H9 (cell line): ENCODE results near the gene CDH3. TPM values are rescaled to one million over a fixed set of nuclear protein-coding genes. Genes with fewer than 3 reads are reported as not detected.

Experiments used
- DNase-seq: peaks from one replicate; pipeline ENCODE4 v3.0.0-alpha.2; 2017
- H2AFZ ChIP-seq: one replicate; pipeline ENCODE4 v1.6.1; 2013; ENCODE audit warnings: mild to moderate bottlenecking, low read length, control low read depth, moderate library complexity
- H2AK5ac ChIP-seq: 2 replicates; pipeline ENCODE4 v1.6.1; 2013; ENCODE audit warnings: low read length, control low read depth, mixed read lengths; ENCODE audit not compliant: insufficient read length
- H2BK120ac ChIP-seq: one replicate; pipeline ENCODE4 v1.6.1; 2013; ENCODE audit warnings: low read depth, mild to moderate bottlenecking, low read length, control low read depth, inconsistent platforms; ENCODE audit not compliant: poor library complexity, severe bottlenecking
- H2BK12ac ChIP-seq: 2 replicates; pipeline ENCODE4 v1.6.1; 2013; ENCODE audit warnings: low read length, control low read depth, mixed read lengths, low read depth; ENCODE audit not compliant: insufficient read length
- H2BK15ac ChIP-seq: 2 replicates; pipeline ENCODE4 v1.6.1; 2013; ENCODE audit warnings: low read depth, low read length, control low read depth
- H2BK20ac ChIP-seq: one replicate; pipeline ENCODE4 v1.6.1; 2013; ENCODE audit warnings: low read depth, mild to moderate bottlenecking, low read length, control low read depth, inconsistent platforms; ENCODE audit not compliant: poor library complexity, severe bottlenecking
- H2BK5ac ChIP-seq: 2 replicates; pipeline ENCODE4 v1.6.1; 2013; ENCODE audit warnings: low read length, control low read depth, mixed read lengths; ENCODE audit not compliant: insufficient read length
- H3K14ac ChIP-seq: 2 replicates; pipeline ENCODE4 v1.6.1; 2013; ENCODE audit warnings: low read length, control low read depth; ENCODE audit not compliant: insufficient read depth
- H3K18ac ChIP-seq: 2 replicates; pipeline ENCODE4 v1.6.1; 2013; ENCODE audit warnings: low read depth, mild to moderate bottlenecking, mixed read lengths, low read length, control low read depth; ENCODE audit not compliant: insufficient read length
- H3K23ac ChIP-seq: 2 replicates; pipeline ENCODE4 v1.6.1; 2013; ENCODE audit warnings: low read length, control low read depth, mixed read lengths, low read depth; ENCODE audit not compliant: insufficient read length
- H3K23me2 ChIP-seq: 2 replicates; pipeline ENCODE4 v1.6.1; 2013; ENCODE audit warnings: low read depth, mild to moderate bottlenecking, mixed read lengths, low read length, control low read depth; ENCODE audit not compliant: insufficient read length, poor library complexity, severe bottlenecking
- H3K27ac ChIP-seq: 2 replicates; pipeline ENCODE4 v1.5.1; 2013; ENCODE audit warnings: low read length, control low read depth, mixed read lengths, low read depth; ENCODE audit not compliant: insufficient read length
- H3K27me3 ChIP-seq: 2 replicates; pipeline ENCODE4 v1.6.1; 2013; ENCODE audit warnings: low read length, control low read depth, inconsistent platforms; ENCODE audit not compliant: insufficient read depth
- H3K4ac ChIP-seq: 2 replicates; pipeline ENCODE4 v1.6.1; 2013; ENCODE audit warnings: low read depth, mild to moderate bottlenecking, control low read depth, inconsistent platforms, low read length, moderate library complexity
- H3K4me1 ChIP-seq: 2 replicates; pipeline ENCODE4 v1.6.1; 2013; ENCODE audit warnings: low read length, control low read depth, inconsistent platforms; ENCODE audit not compliant: insufficient read depth
- H3K4me2 ChIP-seq: 2 replicates; pipeline ENCODE4 v1.6.1; 2013; ENCODE audit warnings: low read length, control low read depth, mixed read lengths; ENCODE audit not compliant: insufficient read length, insufficient read depth
- H3K56ac ChIP-seq: 2 replicates; pipeline ENCODE4 v1.6.1; 2013; ENCODE audit warnings: low read depth, mild to moderate bottlenecking, mixed read lengths, low read length, control low read depth; ENCODE audit not compliant: insufficient read length
- H3K79me1 ChIP-seq: 2 replicates; pipeline ENCODE4 v1.6.1; 2013; ENCODE audit warnings: low read depth, mild to moderate bottlenecking, moderate library complexity, low read length, control low read depth, inconsistent platforms; ENCODE audit not compliant: insufficient read depth, poor library complexity, severe bottlenecking
- H3K79me2 ChIP-seq: 2 replicates; pipeline ENCODE4 v1.6.1; 2013; ENCODE audit warnings: low read length, control low read depth, inconsistent platforms; ENCODE audit not compliant: insufficient read depth
- H3K9ac ChIP-seq: 2 replicates; pipeline ENCODE4 v1.6.1; 2013; ENCODE audit warnings: low read length, control low read depth, mixed read lengths; ENCODE audit not compliant: insufficient read length; ENCODE audit errors: extremely low read depth
- H3K9me3 ChIP-seq: one replicate; pipeline ENCODE4 v1.6.1; 2013; ENCODE audit warnings: low read depth, low read length, inconsistent platforms; ENCODE audit not compliant: control insufficient read depth
- H3T11ph ChIP-seq: one replicate; pipeline ENCODE4 v1.6.1; 2013; ENCODE audit warnings: mild to moderate bottlenecking, low read length, control low read depth, inconsistent platforms
- H4K20me1 ChIP-seq: one replicate; pipeline ENCODE4 v1.6.1; 2013; ENCODE audit not compliant: control insufficient read depth, insufficient read length, insufficient read depth
- H4K5ac ChIP-seq: 2 replicates; pipeline ENCODE4 v1.6.1; 2013; ENCODE audit warnings: low read depth, mild to moderate bottlenecking, mixed read lengths, low read length, control low read depth; ENCODE audit not compliant: insufficient read length
- H4K8ac ChIP-seq: replicated peaks from 2 replicates; pipeline ENCODE4 v1.6.1; 2013; ENCODE audit warnings: low read length, control low read depth, mixed read lengths, low read depth; ENCODE audit not compliant: insufficient read length
- H4K91ac ChIP-seq: 2 replicates; pipeline ENCODE4 v1.6.1; 2013; ENCODE audit warnings: low read depth, mild to moderate bottlenecking, moderate library complexity, mixed read lengths, low read length, control low read depth; ENCODE audit not compliant: insufficient read length
- H3K27ac Mint-ChIP-seq, 3 experiments: 2 replicates in 2 of 3; 3 replicates in 1 of 3; pipeline ENCODE4 v1.8.0; 2020 to 2021; ENCODE audit warnings: mixed read lengths in 3 of 3, mild to moderate bottlenecking in 1 of 3, moderate library complexity in 1 of 3
- H3K27me3 Mint-ChIP-seq: 2 replicates; pipeline ENCODE4 v1.8.0; 2021; ENCODE audit warnings: low read depth, mild to moderate bottlenecking, moderate library complexity, mixed read lengths
- H3K36me3 Mint-ChIP-seq, 3 experiments: 2 replicates in 2 of 3; 3 replicates in 1 of 3; pipeline ENCODE4 v1.8.0; 2020 to 2021; ENCODE audit warnings: low read depth in 3 of 3, mixed read lengths in 3 of 3; ENCODE audit not compliant: insufficient read depth in 1 of 3
- H3K4me1 Mint-ChIP-seq, 2 experiments: 2 replicates each; pipeline ENCODE4 v1.8.0; 2020; ENCODE audit warnings: mixed read lengths in 2 of 2
- H3K4me3 Mint-ChIP-seq, 2 experiments: 2 replicates in 1 of 2; 3 replicates in 1 of 2; pipeline ENCODE4 v1.8.0; 2020 to 2021; ENCODE audit warnings: mild to moderate bottlenecking in 2 of 2, mixed read lengths in 2 of 2, moderate library complexity in 1 of 2
- H3K9me3 Mint-ChIP-seq, 2 experiments: 2 replicates in 1 of 2; 3 replicates in 1 of 2; pipeline ENCODE4 v1.8.0; 2020; ENCODE audit warnings: mild to moderate bottlenecking in 2 of 2, mixed read lengths in 2 of 2, moderate library complexity in 1 of 2
- CTCF ChIP-seq: fragments of 200-600 bp; sonication (generic); conservative IDR thresholded peaks from 3 replicates; pipeline ENCODE4 v1.8.0; 2021; ENCODE audit warnings: antibody characterized with exemption, mild to moderate bottlenecking
- WGBS: extraction: QIAGEN DNeasy Blood & Tissue Kit; methylation state at CpG from one replicate; pipeline ENCODE4 v1.1.7; 2013; ENCODE audit warnings: missing lambda C conversion rate, low lambda C conversion rate, mixed read lengths; ENCODE audit not compliant: insufficient read length; ENCODE audit errors: extremely low coverage; 5-methylcytosine and 5-hydroxymethylcytosine counted together
- total RNA-seq: library from RNA; stranded (reverse); gene quantifications from 2 replicates; pipeline ENCODE4 v1.2.1, GENCODE V29; 2021

The CDH3 gene
- total RNA-seq, 1 experiment from 2014 or later: 97.2 TPM

- Mint-ChIP-seq H3K27ac (no peak overlapping the region), H3K9me3 (no peaks in the 10 kb centered on the region), H3K4me1 (peaks cover 35 to 37% of the 10 kb centered on the region in 2 experiments), H3K4me3 (peak overlapping the region; percentile 58 to 92; a peak in 2 of 5 replicates), H3K27me3 (peaks cover 29% of the 10 kb centered on the region), H3K36me3 (peaks cover 0 to 9% (median 7%) of the 10 kb centered on the region in 3 experiments; a peak in 2 of 7 replicates)
- Histone ChIP-seq H3K4me2 (peak overlapping the region; percentile 42), H4K20me1 (no peaks in the 10 kb centered on the region), H3K23me2 (peaks cover 28% of the 10 kb centered on the region), H3K23ac (no peak overlapping the region), H3K79me1 (peaks cover 3% of the 10 kb centered on the region), H2BK12ac (no peak overlapping the region), H3K9ac (no peak overlapping the region), H2BK15ac (no peak overlapping the region), H2BK120ac (no peak overlapping the region), H2AK5ac (no peak overlapping the region), H3K18ac (no peak overlapping the region), H4K5ac (no peak overlapping the region), H3K14ac (no peak overlapping the region), H2BK5ac (no peak overlapping the region), H2AFZ (no peak overlapping the region), H3K4me1 (no peaks in the 10 kb centered on the region), H4K8ac (no peak overlapping the region), H3T11ph (no peak overlapping the region), H3K79me2 (peaks cover 15% of the 10 kb centered on the region; the same call in 1 of the 2 replicates), H3K4ac (no peak overlapping the region), H3K27me3 (no peaks in the 10 kb centered on the region; the same call in 1 of the 2 replicates), H3K27ac (no peak overlapping the region), H3K56ac (no peak overlapping the region), H2BK20ac (no peak overlapping the region), H3K9me3 (no peaks in the 10 kb centered on the region), H4K91ac (no peak overlapping the region)
- TF ChIP-seq CTCF: no peak
- no CpG with 5 or more reads among the region's 13 CpGs for WGBS
- DNase-seq: no peak
Measured at GRCh38 chr16:68643227-68643626, 1.9 kb upstream of the CDH3 start.
